HEK293 (cell line): Measurements from ENCODE around the gene PODXL2.

Experiments used
- CTCF ChIA-PET: fragments of 350-600 bp; formaldehyde crosslinking; extraction: SDS; loops from one replicate; lab custom pipeline; 2021; ENCODE audit warnings: antibody characterized with exemption; lab: Yijun Ruan, JAX
- POLR2A ChIA-PET: fragments of 300-600 bp; formaldehyde crosslinking; extraction: SDS; loops from one replicate; lab custom pipeline; 2020; ENCODE audit warnings: antibody characterized with exemption, inconsistent platforms; lab: Yijun Ruan, JAX
- H3K27ac ChIP-seq: fragments of 200-500 bp; sonication (Bioruptor generic); 2 replicates; pipeline ENCODE4 v1.5.1; 2014; ENCODE audit warnings: low read depth, low read length, control low read depth, inconsistent platforms; ENCODE audit errors: extremely low read depth
- H3K36me3 ChIP-seq, 2 experiments: fragments of 200-500 bp in 1 of 2; sonication (Bioruptor generic) in 1 of 2; 1 replicate in 1 of 2; 2 replicates in 1 of 2; pipeline ENCODE4 v1.5.1; 2014 to 2017; ENCODE audit warnings: inconsistent platforms in 2 of 2, low read length in 2 of 2; ENCODE audit not compliant: control insufficient read depth in 2 of 2, insufficient read depth in 1 of 2
- H3K4me1 ChIP-seq: fragments of 200-500 bp; sonication (Bioruptor generic); 2 replicates; pipeline ENCODE4 v1.5.1; 2014; ENCODE audit warnings: mild to moderate bottlenecking, low read length, inconsistent platforms; ENCODE audit not compliant: control insufficient read depth, insufficient read depth
- H3K4me3 ChIP-seq: 2 replicates; pipeline ENCODE4 v1.5.1; 2011; ENCODE audit warnings: low read depth, mild to moderate bottlenecking, control low read depth, low read length, moderate library complexity
- H3K9me3 ChIP-seq: fragments of 200-500 bp; sonication (Bioruptor generic); 2 replicates; pipeline ENCODE4 v1.5.1; 2014; ENCODE audit warnings: low read depth, low read length, inconsistent platforms; ENCODE audit not compliant: control insufficient read depth, insufficient read depth
- AEBP2 ChIP-seq: fragments of 450-650 bp; formaldehyde crosslinking; IDR thresholded peaks from 2 replicates; pipeline ENCODE4 v1.5.1; 2016; ENCODE audit warnings: missing biosample characterization, missing genetic modification characterization, borderline replicate concordance
- GLI4 ChIP-seq: fragments of 450-650 bp; formaldehyde crosslinking; IDR thresholded peaks from 2 replicates; pipeline ENCODE4 v1.5.1; 2016; ENCODE audit warnings: missing biosample characterization, missing genetic modification characterization
- MYNN ChIP-seq: fragments of 450-650 bp; formaldehyde crosslinking; IDR thresholded peaks from 2 replicates; pipeline ENCODE4 v1.5.1; 2016; ENCODE audit warnings: missing biosample characterization, missing genetic modification characterization, borderline replicate concordance
- MZF1 ChIP-seq: fragments of 450-650 bp; formaldehyde crosslinking; IDR thresholded peaks from 2 replicates; pipeline ENCODE4 v1.5.1; 2017; ENCODE audit warnings: missing biosample characterization, missing genetic modification characterization, borderline replicate concordance
- SCRT2 ChIP-seq: fragments of 450-650 bp; formaldehyde crosslinking; IDR thresholded peaks from 2 replicates; pipeline ENCODE4 v1.5.1; 2016; ENCODE audit warnings: missing biosample characterization, missing genetic modification characterization
- ZBTB20 ChIP-seq: fragments of 450-650 bp; formaldehyde crosslinking; IDR thresholded peaks from 2 replicates; pipeline ENCODE4 v1.5.1; 2016; ENCODE audit warnings: missing biosample characterization, missing genetic modification characterization
- ZEB2 ChIP-seq: fragments of 450-650 bp; formaldehyde crosslinking; IDR thresholded peaks from 2 replicates; pipeline ENCODE4 v1.5.1; 2016; ENCODE audit warnings: missing biosample characterization, missing genetic modification characterization
- ZFP37 ChIP-seq: fragments of 450-650 bp; formaldehyde crosslinking; IDR thresholded peaks from 2 replicates; pipeline ENCODE4 v1.5.1; 2016; ENCODE audit warnings: missing biosample characterization, missing genetic modification characterization
- ZNF133 ChIP-seq: fragments of 450-650 bp; formaldehyde crosslinking; IDR thresholded peaks from 2 replicates; pipeline ENCODE4 v1.5.1; 2016; ENCODE audit warnings: missing biosample characterization, missing genetic modification characterization
- ZNF302 ChIP-seq: fragments of 450-650 bp; formaldehyde crosslinking; IDR thresholded peaks from 2 replicates; pipeline ENCODE4 v1.5.1; 2016; ENCODE audit warnings: missing biosample characterization, missing genetic modification characterization, low read depth
- ZNF501 ChIP-seq: fragments of 450-650 bp; formaldehyde crosslinking; IDR thresholded peaks from 2 replicates; pipeline ENCODE4 v1.5.1; 2016; ENCODE audit warnings: missing biosample characterization, missing genetic modification characterization
- ZNF514 ChIP-seq: fragments of 450-650 bp; formaldehyde crosslinking; IDR thresholded peaks from 2 replicates; pipeline ENCODE4 v1.5.1; 2016; ENCODE audit warnings: missing biosample characterization, missing genetic modification characterization
- ZNF529 ChIP-seq: fragments of 450-650 bp; formaldehyde crosslinking; IDR thresholded peaks from 2 replicates; pipeline ENCODE4 v1.5.1; 2017; ENCODE audit warnings: missing genetic modification characterization, missing biosample characterization; ENCODE audit not compliant: insufficient replicate concordance
- ZNF585B ChIP-seq: fragments of 450-650 bp; formaldehyde crosslinking; IDR thresholded peaks from 2 replicates; pipeline ENCODE4 v1.5.1; 2016; ENCODE audit warnings: missing biosample characterization, missing genetic modification characterization
- ZNF610 ChIP-seq: fragments of 450-650 bp; formaldehyde crosslinking; IDR thresholded peaks from 2 replicates; pipeline ENCODE4 v1.5.1; 2016; ENCODE audit warnings: missing biosample characterization, missing genetic modification characterization, borderline replicate concordance
- ZNF626 ChIP-seq: fragments of 450-650 bp; sonication (Bioruptor Pico); formaldehyde crosslinking; IDR thresholded peaks from 2 replicates; pipeline ENCODE4 v1.5.1; 2018; ENCODE audit warnings: missing biosample characterization, missing genetic modification characterization, inconsistent platforms
- ZNF658 ChIP-seq: fragments of 450-650 bp; formaldehyde crosslinking; IDR thresholded peaks from 2 replicates; pipeline ENCODE4; 2016; ENCODE audit warnings: missing biosample characterization, missing genetic modification characterization
- ZNF660 ChIP-seq: fragments of 450-650 bp; IDR thresholded peaks from 2 replicates; pipeline ENCODE4 v1.5.1; 2018; ENCODE audit warnings: missing biosample characterization, mild to moderate bottlenecking, missing genetic modification characterization
- ZNF677 ChIP-seq: fragments of 450-650 bp; IDR thresholded peaks from 2 replicates; pipeline ENCODE4 v1.5.0; 2018; ENCODE audit warnings: missing biosample characterization, mild to moderate bottlenecking, missing genetic modification characterization, moderate library complexity
- ZNF707 ChIP-seq: fragments of 450-650 bp; formaldehyde crosslinking; IDR thresholded peaks from 2 replicates; pipeline ENCODE4 v1.5.1; 2016; ENCODE audit warnings: missing biosample characterization, missing genetic modification characterization
- TF ChIP-seq, protein P1 (sequence below): fragments of 450-650 bp; formaldehyde crosslinking; IDR thresholded peaks from 2 replicates; pipeline ENCODE4 v1.5.1; 2016; ENCODE audit warnings: missing biosample characterization, missing genetic modification characterization
- TF ChIP-seq, protein P2 (sequence below): fragments of 450-650 bp; formaldehyde crosslinking; IDR thresholded peaks from 2 replicates; pipeline ENCODE4 v1.5.1; 2017; ENCODE audit warnings: missing biosample characterization, missing genetic modification characterization

PODXL2 gene

GRCh38 chr3:127707851-127708411 is 78.9 kb downstream of the PODXL2 start (continued):
- TF ChIP-seq AEBP2 (tag by site-specific recombination) (no peak), ZNF529 (tag by site-specific recombination) (no peak), ZNF133 (tag by site-specific recombination) (no peak), ZNF660 (no peak), ZNF658 (no peak), ZEB2 (tag by site-specific recombination) (no peak), ZNF677 (tag by site-specific recombination) (no peak), ZFP37 (tag by site-specific recombination) (no peak), ZNF610 (tag by site-specific recombination) (no peak), MYNN (no peak)
- TF ChIP-seq, protein P1, sequence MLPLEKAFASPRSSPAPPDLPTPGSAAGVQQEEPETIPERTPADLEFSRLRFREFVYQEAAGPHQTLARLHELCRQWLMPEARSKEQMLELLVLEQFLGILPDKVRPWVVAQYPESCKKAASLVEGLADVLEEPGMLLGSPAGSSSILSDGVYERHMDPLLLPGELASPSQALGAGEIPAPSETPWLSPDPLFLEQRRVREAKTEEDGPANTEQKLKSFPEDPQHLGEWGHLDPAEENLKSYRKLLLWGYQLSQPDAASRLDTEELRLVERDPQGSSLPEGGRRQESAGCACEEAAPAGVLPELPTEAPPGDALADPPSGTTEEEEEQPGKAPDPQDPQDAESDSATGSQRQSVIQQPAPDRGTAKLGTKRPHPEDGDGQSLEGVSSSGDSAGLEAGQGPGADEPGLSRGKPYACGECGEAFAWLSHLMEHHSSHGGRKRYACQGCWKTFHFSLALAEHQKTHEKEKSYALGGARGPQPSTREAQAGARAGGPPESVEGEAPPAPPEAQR (tag by site-specific recombination), result no peak

- Histone ChIP-seq H3K36me3 (no peaks in the 10 kb centered on the region), H3K27ac (no peak overlapping the region), H3K4me3 (no peak overlapping the region), H3K4me1 (no peaks in the 10 kb centered on the region), H3K9me3 (no peaks in the 10 kb centered on the region)
- ChIA-PET POLR2A (no interaction called here), CTCF (no interaction called here)
- TF ChIP-seq ZNF514 (tag by site-specific recombination), result no peak
- TF ChIP-seq ZNF501 (tag by site-specific recombination), result no peak
- no peak for TF ChIP-seq GLI4 (tag by site-specific recombination)
- TF ChIP-seq ZFP37 (tag by site-specific recombination), result no peak
- TF ChIP-seq, protein P2, sequence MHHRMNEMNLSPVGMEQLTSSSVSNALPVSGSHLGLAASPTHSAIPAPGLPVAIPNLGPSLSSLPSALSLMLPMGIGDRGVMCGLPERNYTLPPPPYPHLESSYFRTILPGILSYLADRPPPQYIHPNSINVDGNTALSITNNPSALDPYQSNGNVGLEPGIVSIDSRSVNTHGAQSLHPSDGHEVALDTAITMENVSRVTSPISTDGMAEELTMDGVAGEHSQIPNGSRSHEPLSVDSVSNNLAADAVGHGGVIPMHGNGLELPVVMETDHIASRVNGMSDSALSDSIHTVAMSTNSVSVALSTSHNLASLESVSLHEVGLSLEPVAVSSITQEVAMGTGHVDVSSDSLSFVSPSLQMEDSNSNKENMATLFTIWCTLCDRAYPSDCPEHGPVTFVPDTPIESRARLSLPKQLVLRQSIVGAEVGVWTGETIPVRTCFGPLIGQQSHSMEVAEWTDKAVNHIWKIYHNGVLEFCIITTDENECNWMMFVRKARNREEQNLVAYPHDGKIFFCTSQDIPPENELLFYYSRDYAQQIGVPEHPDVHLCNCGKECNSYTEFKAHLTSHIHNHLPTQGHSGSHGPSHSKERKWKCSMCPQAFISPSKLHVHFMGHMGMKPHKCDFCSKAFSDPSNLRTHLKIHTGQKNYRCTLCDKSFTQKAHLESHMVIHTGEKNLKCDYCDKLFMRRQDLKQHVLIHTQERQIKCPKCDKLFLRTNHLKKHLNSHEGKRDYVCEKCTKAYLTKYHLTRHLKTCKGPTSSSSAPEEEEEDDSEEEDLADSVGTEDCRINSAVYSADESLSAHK (tag by site-specific recombination), result no peak
- no peak for TF ChIP-seq ZBTB20
- TF ChIP-seq, all 188 proteins: peak for 0
These were observed 79.9 kb downstream of the PODXL2 start for GRCh38 chr3:127708837-127709236.

GRCh38 chr3:127709320-127710060 is 80.5 kb downstream of the PODXL2 start:
- CTCF ChIA-PET, result interaction anchor here (1.1 kb wide), 1 partner anchor 12 kb away, joined by 5 read pairs; no protein-coding TSS in a partner anchor
- POLR2A ChIA-PET, result no interaction called here
- H3K36me3 ChIP-seq, result no peaks in the 10 kb centered on the region
- no peak overlapping the region for H3K27ac ChIP-seq
- H3K9me3 ChIP-seq, result no peaks in the 10 kb centered on the region
- no peak overlapping the region for H3K4me3 ChIP-seq
- H3K4me1 ChIP-seq, result no peaks in the 10 kb centered on the region
- TF ChIP-seq ZNF626 (no peak), ZNF585B (no peak), ZNF707 (tag by site-specific recombination) (no peak), ZNF302 (tag by site-specific recombination) (no peak), SCRT2 (no peak), MZF1 (tag by site-specific recombination) (no peak)
- TF ChIP-seq, protein P2 (tag by site-specific recombination), result no peak
